Measurements from ENCODE around the gene ZNF771. TPM values are rescaled to one million over a fixed set of nuclear protein-coding genes. Genes with fewer than 3 reads are reported as not detected.

ZNF771 gene
- 5.8 and 10.0 TPM in 2 replicates for total RNA-seq

DNA sequence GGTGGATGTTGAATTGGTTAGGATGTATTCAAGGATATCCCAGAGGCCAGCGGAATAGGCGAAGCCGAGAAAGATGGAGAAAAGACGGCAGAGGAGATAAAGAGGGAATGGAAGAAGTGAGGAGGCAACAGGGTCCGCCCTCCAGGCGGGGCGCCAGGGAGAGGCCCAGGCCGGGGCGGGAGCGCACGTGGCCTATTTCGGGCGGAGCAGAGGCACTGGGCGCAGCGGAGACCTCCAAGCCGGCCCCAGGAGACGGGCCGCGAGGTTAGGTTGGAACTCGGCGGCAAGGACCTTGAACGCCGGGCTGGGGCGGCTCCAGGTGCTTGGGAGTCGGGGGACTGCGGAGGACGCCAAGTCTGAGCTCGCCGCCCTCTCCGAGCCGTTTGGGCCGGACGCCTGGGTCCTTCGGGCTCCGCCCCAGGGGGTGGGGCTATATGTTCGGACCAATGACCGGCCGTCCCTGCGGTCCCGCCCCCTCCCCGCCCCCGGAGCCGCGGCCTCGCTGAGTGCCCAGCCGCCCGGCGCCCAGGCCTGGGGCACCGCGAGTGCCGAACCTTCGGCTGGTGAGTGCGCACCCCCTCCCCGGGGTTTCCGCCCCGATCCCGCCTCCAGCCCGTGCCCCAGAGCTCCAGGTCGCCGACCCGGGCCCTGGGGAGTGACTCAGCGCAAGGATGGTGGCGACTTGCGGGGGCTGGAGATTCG, at the start of gene ZNF771:
ZNF771 (plus strand) TSS at position 505 of the 702 bp plus-strand sequence. CDS start 448 bp downstream, outside the sequence.

DNA sequence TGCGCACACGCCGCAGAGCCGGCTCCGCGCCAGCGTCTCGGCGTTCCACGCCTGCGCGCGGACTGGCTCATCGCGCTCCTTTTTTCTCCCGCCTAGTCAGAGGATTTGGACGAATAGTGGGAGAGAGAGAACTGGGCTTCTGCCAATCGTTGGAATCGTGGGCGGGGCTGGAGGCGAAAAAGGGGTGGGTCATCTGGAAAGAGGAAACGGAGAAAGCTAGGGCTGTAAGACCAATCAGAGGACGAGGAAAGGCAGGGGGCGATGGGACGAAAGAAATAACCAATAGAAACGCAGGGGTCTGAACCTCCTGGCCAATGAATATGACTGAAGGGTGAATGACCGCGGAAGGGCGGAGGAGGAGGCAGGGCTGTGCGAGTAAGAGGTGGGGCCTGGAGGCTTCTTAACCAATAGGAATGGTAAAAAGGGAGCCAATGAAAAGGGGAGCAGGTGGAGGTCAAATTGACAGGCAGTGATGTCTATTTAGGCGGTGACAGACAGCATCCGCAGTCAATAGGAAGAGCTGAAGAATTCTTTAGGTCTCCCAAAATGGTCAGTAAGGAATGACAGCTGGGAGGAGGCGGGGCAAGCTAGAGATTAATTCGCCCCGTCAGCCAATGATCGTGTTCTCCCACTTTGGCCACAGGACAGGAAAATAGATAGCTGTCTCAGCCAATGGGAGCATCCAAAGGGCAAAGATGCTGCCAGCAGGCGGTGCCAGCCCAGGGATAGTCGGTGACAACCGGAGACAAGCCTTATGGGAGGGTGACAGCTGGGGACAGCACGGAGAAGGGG, 36.8 kb upstream of the ZNF771 start, which contains the start of gene TBC1D10B:
TBC1D10B (minus strand) TSS at position 39 of the 792 bp plus-strand sequence. CDS start 311 bp downstream, outside the sequence.

DNA sequence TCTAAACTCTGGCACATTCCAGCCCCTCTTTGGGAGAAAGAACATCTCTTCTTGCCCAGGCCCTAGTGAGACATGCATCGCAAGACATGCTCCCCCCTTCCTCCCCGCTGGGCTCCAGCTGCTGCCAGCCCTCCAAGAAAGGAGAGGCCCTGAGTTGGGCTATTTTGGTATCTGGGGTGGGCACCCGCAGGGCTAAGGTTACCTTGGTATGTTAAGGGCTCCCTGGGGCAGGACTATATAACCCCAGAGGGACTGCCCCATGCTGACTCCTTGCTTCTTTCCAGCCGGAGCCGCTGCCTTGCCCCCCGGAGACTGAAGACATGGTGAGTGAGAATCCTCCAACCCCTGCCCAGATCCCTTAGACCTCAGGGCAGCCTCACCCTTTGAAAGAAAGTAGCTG, 32.9 kb upstream of the ZNF771 start, which contains the start of gene MYL11:
MYL11 (plus strand) TSS at position 265 of the 400 bp plus-strand sequence; CDS start at position 321, 56 bp downstream.

DNA sequence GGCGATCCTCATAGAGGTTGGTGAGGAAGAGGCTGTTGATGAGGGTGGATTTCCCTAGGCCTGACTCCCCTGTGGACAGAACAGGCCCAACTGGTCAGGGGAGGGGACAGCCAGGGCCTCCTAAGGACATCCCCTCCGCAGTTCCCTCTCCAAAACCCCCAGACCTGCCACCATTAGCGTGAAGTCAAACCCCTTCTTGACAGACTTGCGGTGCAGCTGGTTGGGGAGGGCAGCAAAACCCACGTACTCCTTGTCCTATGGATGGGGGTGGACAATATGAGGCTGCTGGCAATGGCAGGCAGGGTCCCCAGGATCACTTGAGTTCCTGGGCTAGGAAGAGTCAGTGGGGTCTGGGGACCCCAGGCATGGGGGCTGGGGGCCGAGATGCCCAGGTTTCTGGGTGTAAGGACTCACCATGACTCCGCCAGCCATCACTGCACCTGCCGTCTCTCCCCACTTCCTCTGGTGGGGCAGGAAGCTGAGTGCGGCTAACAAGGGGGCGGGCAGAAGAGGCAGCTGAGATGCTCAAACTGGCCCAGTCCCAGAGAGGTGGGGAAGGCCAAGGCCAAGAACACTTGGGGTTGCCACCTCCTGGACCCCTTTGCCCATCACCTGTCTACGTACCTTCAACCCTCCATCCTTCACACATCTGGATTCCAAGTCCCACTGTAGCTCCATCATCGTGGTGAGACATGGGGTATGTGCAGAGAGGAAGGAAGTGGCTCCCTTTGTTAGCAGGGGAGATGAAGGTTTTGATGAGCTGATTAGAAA, 25.1 kb upstream of the ZNF771 start, which contains the start of gene SEPTIN1:
SEPTIN1 (minus strand) TSS at position 451 of the 771 bp plus-strand sequence; CDS start at position 432, 19 bp downstream.

DNA sequence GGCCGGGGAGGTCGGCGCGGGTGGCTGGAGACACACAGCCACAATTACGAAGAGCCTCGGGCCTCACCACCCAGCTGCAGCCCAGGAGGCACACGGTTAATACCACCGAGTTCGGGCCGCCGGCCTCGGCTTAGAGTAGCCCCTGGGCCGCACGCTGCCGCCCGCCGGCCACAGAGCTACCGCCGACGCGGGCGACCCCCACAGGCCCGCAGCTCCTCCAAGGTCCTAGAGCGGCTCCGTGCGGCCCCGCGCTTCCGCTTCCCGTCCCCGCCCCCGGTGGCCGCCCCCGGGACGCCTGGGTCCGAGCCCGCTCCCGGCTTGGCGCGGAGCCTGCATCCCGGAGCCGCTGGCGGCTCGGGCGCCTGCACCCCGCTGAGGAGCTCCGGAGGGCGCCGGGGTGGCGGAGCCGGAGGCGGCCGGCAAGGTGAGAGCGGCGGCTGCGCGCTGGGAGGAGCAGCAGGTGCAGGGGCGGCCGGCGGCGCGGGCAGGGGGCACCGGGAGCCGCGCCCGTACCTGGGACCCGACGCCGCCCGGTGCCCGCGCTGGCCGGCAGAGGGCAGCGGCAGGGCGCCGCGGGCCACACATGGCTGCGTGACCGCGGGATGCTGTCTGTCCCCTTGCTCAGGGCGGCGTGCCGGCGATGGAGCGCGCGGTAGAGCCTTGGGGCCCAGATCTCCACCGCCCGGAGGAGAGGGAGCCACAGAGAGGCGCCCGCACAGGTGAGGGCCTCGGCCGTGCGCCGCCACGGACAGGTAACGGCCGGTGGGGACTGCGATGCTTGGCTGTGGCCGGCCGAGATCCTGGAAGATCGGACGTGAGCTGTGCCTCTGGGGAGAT, 12.0 kb upstream of the ZNF771 start, which contains the start of gene ZNF48:
ZNF48 (plus strand) TSS at position 266 of the 837 bp plus-strand sequence; CDS start at position 641, 375 bp downstream.

DNA sequence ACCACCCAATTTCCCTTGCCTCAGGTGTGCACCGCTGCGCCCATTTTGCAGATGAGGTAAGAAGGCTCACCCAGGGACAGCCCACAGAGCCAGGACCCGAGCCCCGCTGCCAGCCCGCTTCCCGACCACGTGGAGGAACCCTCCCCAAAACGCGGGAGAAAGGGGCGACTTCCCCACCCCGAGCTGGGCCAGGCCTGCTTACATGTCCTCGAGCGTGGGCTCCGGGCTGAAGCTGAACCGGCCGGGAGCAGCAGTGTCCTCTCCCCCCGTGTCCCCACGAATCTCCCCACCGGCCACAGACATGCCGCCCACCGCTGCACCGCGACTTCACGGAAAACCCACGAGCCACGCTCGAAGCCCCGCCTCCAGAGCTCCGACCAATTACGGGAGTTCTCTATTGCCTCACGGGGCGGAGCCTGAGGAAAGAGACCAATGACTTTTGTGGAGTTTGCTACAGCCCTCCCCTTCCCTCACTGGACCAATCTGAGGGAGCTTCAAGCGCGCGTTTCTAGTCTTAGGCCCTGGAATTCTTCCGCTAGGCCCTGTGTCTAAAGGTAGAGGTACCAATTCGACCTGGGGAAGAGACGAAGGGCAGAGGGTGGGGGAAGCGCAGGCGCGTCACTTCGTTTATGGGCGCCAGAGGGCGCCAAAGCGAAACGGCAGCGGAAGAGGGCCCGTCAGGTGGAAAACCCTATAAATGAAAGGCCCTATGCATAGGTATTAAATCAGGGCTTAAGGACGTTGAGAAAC, 22.4 kb downstream of the ZNF771 start, which contains the start of gene DCTPP1:
DCTPP1 (minus strand) TSS at position 353 of the 750 bp plus-strand sequence; CDS start at position 303, 50 bp downstream.

DNA sequence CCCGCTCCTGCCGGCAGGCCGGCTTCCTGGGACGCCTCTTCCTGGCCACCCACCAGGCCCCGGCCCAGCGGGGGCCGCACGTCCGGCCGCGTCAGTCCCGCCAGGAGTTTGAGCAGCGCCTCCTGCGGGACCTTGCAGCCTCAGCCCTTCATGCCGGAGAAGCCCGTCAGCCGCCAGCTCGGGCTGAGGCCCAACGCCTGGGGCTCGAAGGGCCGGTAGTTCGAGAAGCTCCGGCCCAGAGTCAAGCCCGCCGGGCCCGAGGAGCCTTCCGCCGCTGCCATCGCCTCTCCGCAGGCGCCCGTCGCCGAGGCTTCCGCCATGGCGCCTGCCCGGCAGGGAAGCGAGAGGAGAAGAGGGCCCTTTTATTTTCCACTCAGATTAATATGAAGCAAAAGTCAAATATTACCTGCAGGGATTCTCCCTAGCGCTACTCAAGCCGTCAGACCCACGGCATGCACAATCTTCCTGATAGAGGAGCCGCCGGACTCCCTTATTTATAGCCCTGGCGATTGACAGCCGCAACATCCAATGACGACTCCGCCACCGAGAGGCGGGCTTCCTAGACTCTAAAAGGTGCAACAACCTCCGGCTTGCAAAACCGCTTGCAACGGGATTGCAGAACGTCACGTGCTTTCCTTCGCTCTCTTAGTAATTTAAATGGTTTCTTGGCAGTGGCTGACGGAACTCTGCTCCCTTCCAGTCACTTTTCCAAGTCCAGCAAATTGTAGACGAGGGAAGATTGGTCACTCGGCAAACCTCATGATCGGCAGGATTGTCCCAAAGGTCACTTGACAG, 38.2 kb downstream of the ZNF771 start, which contains the start of gene SEPHS2:
SEPHS2 (minus strand) TSS at position 467 of the 795 bp plus-strand sequence; CDS start at position 320, 147 bp downstream.

Other genes with a start within 250 kb of the ZNF771 start
- gene CORO1A, start 224.0 kb upstream of the ZNF771 start, total RNA-seq: 0.56 and 0.79 TPM in 2 replicates
- 17.3 and 39.0 TPM in 2 replicates for gene BOLA2B, start 213.9 kb upstream of the ZNF771 start, total RNA-seq
- 10.4 and 14.7 TPM in 2 replicates for gene SLX1A, start 213.7 kb upstream of the ZNF771 start, total RNA-seq
- 0.79 and 0.93 TPM in 2 replicates for gene SULT1A3, start 208.4 kb upstream of the ZNF771 start, total RNA-seq
- gene NPIPB13, start 159.1 kb upstream of the ZNF771 start, total RNA-seq: 0.26 and 0.93 TPM in 2 replicates
- gene CD2BP2, start 52.3 kb upstream of the ZNF771 start, total RNA-seq: 32.9 and 33.9 TPM in 2 replicates
- gene TBC1D10B, start 37.1 kb upstream of the ZNF771 start, total RNA-seq: 28.2 and 30.0 TPM in 2 replicates
- 0.12 TPM in 1 of 2 replicates, not detected in the other for gene MYL11, start 32.8 kb upstream of the ZNF771 start, total RNA-seq
- gene SEPTIN1, start 25.0 kb upstream of the ZNF771 start, total RNA-seq: 0.06 and 0.13 TPM in 2 replicates
- gene ZNF48, start 12.2 kb upstream of the ZNF771 start, total RNA-seq: 5.5 and 5.8 TPM in 2 replicates
- gene DCTPP1, start 22.4 kb downstream of the ZNF771 start, total RNA-seq: 11.5 and 19.7 TPM in 2 replicates
- gene SEPHS2, start 38.3 kb downstream of the ZNF771 start, total RNA-seq: 9.4 and 11.2 TPM in 2 replicates
- gene ITGAL, start 65.1 kb downstream of the ZNF771 start, total RNA-seq: under 0.01 TPM in 2 replicates
- 11.9 and 12.0 TPM in 2 replicates for gene ZNF768, start 119.0 kb downstream of the ZNF771 start, total RNA-seq
- 8.0 and 9.1 TPM in 2 replicates for gene ZNF747, start 127.3 kb downstream of the ZNF771 start, total RNA-seq
- gene ZNF764, start 150.8 kb downstream of the ZNF771 start, total RNA-seq: 2.8 and 3.0 TPM in 2 replicates
- gene ZNF688, start 164.1 kb downstream of the ZNF771 start, total RNA-seq: 10.4 and 17.3 TPM in 2 replicates
- 5.9 and 7.2 TPM in 2 replicates for gene ZNF785, start 178.1 kb downstream of the ZNF771 start, total RNA-seq
- gene ZNF689, start 202.8 kb downstream of the ZNF771 start, total RNA-seq: 4.0 and 4.2 TPM in 2 replicates
- gene PRR14, start 243.4 kb downstream of the ZNF771 start, total RNA-seq: 6.2 and 6.8 TPM in 2 replicates